Measurements from ENCODE around the gene MOB2. TPM values are rescaled to one million over a fixed set of nuclear protein-coding genes. Genes with fewer than 3 reads are reported as not detected.

The MOB2 gene
- total RNA-seq = 16.5 and 21.3 TPM in 2 replicates

GRCh38 chr11:1486054-1486825 lies at the start of gene MOB2:
MOB2 (minus strand) TSS chr11:1486779; CDS start chr11:1486556, 223 bp downstream.

Other genes starting within 250 kb of the MOB2 start
- gene TOLLIP, start 177.1 kb downstream of the MOB2 start, total RNA-seq = 32.3 and 35.2 TPM in 2 replicates
- not detected in 2 replicates for gene BRSK2, start 96.8 kb downstream of the MOB2 start, total RNA-seq
- 0.58 and 4.4 TPM in 2 replicates for gene DUSP8, start 85.5 kb upstream of the MOB2 start, total RNA-seq
- gene KRTAP5-1, start 98.5 kb upstream of the MOB2 start, total RNA-seq = not detected in 2 replicates
- gene KRTAP5-2, start 111.5 kb upstream of the MOB2 start, total RNA-seq = not detected in 2 replicates
- gene KRTAP5-3, start 121.7 kb upstream of the MOB2 start, total RNA-seq = not detected in 2 replicates
- gene KRTAP5-4, start 135.4 kb upstream of the MOB2 start, total RNA-seq = not detected in 2 replicates
- not detected in 2 replicates for gene KRTAP5-5, start 143.0 kb upstream of the MOB2 start, total RNA-seq
- gene KRTAP5-6, start 210.4 kb upstream of the MOB2 start, total RNA-seq = not detected in 2 replicates